Bronchial epithelial cell (primary cell): ENCODE measurements around the gene PGBD5. TPM values are rescaled to one million over a fixed set of nuclear protein-coding genes. Genes with fewer than 3 reads are reported as not detected.

ENCODE experiments used
- DNase-seq: peaks from one replicate; pipeline ENCODE4 v3.0.0-alpha.2; 2010; ENCODE audit warnings: low read depth
- FAIRE-seq: peaks from 2 replicates; lab custom pipeline; 2011; peaks lifted over from hg19 to GRCh38; lab: Jason Lieb, UNC
- H3K27me3 ChIP-seq: 2 replicates; pipeline ENCODE4 v1.5.1; 2011; ENCODE audit warnings: low read length; ENCODE audit not compliant: control insufficient read depth, insufficient read depth
- H3K36me3 ChIP-seq: 2 replicates; pipeline ENCODE4 v1.5.1; 2011; ENCODE audit warnings: low read length; ENCODE audit not compliant: control insufficient read depth, insufficient read depth
- H3K4me3 ChIP-seq: 2 replicates; pipeline ENCODE4 v1.5.1; 2011; ENCODE audit warnings: mild to moderate bottlenecking, low read depth, low read length, control low read depth
- total RNA-seq: library from RNA; depleted of rRNA; stranded (reverse); fragments of >200 nt; gene quantifications from 2 replicates; pipeline ENCODE4 v1.2.1, GENCODE V29; 2014
- TF ChIP-seq, protein P1 (sequence below): IDR thresholded peaks from 2 replicates; pipeline ENCODE4 v1.5.1; 2011; ENCODE audit warnings: mild to moderate bottlenecking, moderate library complexity, low read length, control low read depth, inconsistent platforms; ENCODE audit not compliant: insufficient read depth, severe bottlenecking

Gene PGBD5
- total RNA-seq, 1 donor from 2014 or later = under 0.01 TPM

GRCh38 chr1:230453377-230453776 lies 27.2 kb upstream of the PGBD5 start:
- Histone ChIP-seq H3K36me3 (no peaks in the 10 kb centered on the region), H3K27me3 (no peaks in the 10 kb centered on the region), H3K4me3 (no peak overlapping the region)
- FAIRE-seq (no peak), DNase-seq (no peak)
- TF ChIP-seq, protein P1, sequence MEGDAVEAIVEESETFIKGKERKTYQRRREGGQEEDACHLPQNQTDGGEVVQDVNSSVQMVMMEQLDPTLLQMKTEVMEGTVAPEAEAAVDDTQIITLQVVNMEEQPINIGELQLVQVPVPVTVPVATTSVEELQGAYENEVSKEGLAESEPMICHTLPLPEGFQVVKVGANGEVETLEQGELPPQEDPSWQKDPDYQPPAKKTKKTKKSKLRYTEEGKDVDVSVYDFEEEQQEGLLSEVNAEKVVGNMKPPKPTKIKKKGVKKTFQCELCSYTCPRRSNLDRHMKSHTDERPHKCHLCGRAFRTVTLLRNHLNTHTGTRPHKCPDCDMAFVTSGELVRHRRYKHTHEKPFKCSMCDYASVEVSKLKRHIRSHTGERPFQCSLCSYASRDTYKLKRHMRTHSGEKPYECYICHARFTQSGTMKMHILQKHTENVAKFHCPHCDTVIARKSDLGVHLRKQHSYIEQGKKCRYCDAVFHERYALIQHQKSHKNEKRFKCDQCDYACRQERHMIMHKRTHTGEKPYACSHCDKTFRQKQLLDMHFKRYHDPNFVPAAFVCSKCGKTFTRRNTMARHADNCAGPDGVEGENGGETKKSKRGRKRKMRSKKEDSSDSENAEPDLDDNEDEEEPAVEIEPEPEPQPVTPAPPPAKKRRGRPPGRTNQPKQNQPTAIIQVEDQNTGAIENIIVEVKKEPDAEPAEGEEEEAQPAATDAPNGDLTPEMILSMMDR = no peak

DNA sequence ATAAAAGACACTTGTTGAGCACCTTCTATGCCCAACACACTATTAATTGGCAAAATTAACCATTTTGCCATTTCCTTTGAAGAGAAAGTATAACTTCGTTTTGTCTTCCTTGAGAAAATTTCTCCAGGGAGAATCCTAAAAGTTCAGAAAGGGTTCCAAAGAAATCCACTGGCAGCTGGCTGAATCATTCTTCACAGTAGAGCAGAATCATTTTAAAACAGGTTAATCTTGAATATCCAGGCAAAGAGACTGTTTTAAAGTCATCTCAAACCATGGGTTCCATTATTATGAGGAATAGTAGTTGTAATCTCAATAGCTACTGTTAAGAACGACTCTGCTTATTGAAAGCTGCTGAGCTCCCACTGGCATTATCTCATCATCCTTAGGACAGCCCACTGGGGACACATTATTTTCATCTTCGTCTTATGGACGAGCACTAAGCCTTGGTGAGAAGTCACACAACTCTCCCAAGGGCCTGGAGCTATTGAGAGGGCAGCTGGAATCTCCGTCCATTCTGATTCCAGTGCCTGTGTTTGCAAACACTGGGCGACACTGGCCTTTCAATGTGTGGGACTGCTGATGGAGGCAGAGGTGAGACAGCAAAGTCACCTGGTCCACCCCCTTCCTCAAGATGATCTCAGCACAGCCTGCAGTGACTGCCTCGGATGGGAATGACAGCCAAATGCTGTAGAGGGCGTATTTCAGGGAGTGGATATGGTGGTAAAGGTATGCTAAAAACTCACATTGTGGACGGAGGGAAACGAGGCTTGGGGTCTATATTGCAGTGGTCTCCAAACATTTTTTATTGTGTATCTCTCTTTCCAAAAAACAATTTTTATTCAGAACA lies 15.3 kb upstream of the PGBD5 start:
- DNase-seq (no peak), FAIRE-seq (no peak)
- Histone ChIP-seq H3K27me3 (no peaks in the 10 kb centered on the region), H3K4me3 (no peak overlapping the region), H3K36me3 (no peaks in the 10 kb centered on the region)
- TF ChIP-seq, protein P1 = no peak

DNA sequence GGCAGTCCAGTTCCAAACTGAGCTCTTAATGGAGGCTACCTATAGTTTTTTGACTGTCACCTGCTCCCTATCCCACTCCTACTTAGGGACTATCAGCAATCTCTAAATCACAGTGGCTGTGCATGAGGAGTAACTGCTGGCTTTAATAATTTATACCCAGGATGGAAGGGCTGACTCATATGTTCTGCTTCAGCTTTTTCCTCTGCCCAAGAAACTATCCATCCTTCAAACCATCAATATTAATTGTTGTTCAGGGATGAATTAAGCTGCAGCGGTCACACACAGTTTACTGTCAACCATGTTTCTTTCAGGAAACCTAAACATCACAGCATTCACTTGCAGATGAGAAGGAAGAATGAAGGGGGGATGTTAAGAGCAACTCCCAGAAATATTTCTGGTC lies 9.0 kb upstream of the PGBD5 start:
- TF ChIP-seq, protein P1 = no peak
- Histone ChIP-seq H3K36me3 (no peaks in the 10 kb centered on the region), H3K4me3 (no peak overlapping the region), H3K27me3 (no peaks in the 10 kb centered on the region)
- FAIRE-seq (no peak), DNase-seq (no peak)

DNA sequence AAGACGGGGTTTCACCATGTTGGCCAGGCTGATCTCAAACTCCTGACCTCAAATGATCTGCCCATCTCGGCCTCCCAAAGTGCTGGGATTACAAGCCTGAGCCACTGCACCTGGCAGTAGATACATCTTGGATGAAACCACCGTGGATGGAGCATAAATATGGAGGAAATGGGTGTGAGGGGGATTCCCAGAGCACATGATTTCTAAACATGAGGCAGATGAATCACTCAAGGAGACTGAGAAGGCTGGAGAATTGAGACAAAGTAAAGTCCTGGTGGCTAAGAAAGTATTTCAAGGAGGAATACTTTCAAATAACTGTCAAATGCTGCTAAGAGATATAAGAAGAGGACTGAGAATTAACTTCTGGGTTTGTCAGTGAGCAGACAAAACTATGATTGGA lies 5.4 kb upstream of the PGBD5 start:
- DNase-seq (peak; percentile 23), FAIRE-seq (no peak)
- TF ChIP-seq, protein P1 = no peak
- H3K27me3 ChIP-seq = peaks cover 4% of the 10 kb centered on the region
- H3K4me3 ChIP-seq = no peak overlapping the region
- no peaks in the 10 kb centered on the region for H3K36me3 ChIP-seq

- no peak for DNase-seq
- TF ChIP-seq, protein P1 = no peak
- Histone ChIP-seq H3K27me3 (peaks cover 4% of the 10 kb centered on the region), H3K36me3 (no peaks in the 10 kb centered on the region), H3K4me3 (no peak overlapping the region)
- FAIRE-seq = no peak
Observed at GRCh38 chr1:230430499-230430898, 4.4 kb upstream of the PGBD5 start.
